GM18867 (cell line): ENCODE results near the gene IFT80.
A peak's percentile ranks its signal among the peaks of the same experiment; 100 is the strongest.

Experiments used
- ATAC-seq: cut with Tn5 transposase; IDR thresholded peaks from one replicate; pipeline ENCODE4 v1.9.1; 2021; ENCODE audit warnings: mild to moderate bottlenecking, moderate library complexity; ENCODE audit not compliant: unreplicated experiment

IFT80 gene

GRCh38 chr3:160401291-160402095 lies 2.5 kb upstream of the IFT80 start:
- ATAC-seq: no peak

DNA sequence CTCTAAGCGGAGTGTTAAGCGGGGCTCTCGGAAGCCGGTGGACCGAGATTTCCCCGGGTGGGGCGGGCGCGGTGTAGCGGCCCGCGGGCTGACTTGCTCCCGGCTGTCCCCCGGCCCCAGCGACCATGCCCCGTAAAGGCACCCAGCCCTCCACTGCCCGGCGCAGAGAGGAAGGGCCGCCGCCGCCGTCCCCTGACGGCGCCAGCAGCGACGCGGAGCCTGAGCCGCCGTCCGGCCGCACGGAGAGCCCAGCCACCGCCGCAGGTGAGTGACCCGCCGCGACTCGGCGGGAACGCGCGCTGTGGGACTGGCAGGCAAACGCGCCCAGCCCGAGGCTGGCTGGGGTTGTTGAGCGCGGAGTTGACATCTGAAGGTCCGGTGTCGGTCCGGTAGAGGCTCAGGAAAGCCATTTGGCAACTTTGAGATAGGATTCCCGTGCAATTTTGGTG lies 1.7 kb upstream of the IFT80 start:
- ATAC-seq: peak; percentile 15

- peak; percentile 14 for ATAC-seq
Observed at GRCh38 chr3:160400030-160400701, 1.1 kb upstream of the IFT80 start.

GRCh38 chr3:160398820-160399124 lies 253 bp downstream of the IFT80 start:
- ATAC-seq: peak; percentile 3

DNA sequence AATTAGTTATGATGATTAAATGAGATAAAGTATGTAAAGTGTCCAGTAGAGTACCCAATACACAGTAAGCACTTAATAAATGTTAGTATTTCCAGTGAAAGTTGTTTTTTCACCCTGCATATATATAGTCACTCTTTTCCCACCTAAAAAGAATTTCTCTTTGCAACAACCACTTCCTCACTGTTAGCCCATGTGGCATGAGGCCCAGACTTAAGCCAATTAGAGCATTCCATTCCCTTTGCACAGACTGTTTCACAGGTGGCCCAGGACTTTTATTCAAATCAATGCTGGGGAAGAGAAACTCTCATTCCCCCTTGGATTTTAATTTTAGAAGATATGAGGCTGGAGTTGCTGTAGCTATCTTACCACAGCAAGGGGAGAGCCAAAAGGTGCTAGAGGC lies 3.7 kb downstream of the IFT80 start:
- ATAC-seq: no peak

GRCh38 chr3:160394009-160394392 lies 5.0 kb downstream of the IFT80 start:
- ATAC-seq: no peak

DNA sequence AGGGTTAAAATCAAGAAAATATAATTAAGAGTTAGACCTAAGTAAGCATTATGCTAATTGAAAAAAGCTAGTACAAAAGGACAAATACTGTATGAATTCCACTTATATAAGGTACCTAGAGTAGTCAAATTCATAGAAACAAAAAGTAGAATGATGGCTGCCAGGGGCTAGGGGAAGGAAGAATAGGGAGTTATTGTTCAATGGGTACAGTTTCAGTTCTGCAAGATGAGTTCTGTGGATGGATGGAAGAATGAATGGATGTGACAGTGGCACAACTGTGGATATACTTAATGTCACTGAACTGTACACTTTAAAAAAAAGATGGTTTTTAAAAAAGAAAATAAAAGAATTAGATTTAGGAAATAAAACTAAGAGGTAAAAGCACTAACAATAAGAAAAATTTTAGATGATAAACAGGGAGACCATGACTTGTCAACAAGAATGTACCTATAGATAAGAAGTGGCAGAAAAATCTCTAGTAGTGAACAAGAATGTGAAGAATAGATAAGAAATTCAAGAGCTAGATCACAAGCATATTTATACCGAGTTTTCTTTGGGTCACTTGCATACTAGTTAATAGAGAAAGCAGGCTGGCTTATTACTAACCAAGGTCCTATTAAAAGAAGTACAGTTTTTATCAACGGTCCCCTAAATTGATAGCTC lies 5.5 kb downstream of the IFT80 start:
- ATAC-seq: no peak

DNA sequence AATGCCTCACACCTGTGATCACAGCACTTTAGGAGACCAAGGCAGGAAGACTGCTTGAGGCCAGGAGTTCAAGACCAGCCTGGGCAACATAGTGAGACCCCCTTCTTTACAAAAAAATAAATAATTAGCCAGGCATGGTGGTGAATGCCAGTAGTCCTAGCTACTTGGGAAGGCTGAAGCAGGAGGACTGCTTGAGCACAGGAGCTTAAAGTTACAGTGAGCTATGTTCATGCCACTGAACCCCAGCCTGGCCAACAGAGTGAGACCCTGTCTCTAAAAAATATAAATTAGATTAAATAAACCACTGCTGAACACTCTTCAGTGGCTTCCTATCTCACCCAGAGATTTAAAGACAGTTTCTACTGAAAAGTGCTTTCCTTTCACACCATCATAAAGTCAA lies 6.2 kb downstream of the IFT80 start:
- no peak for ATAC-seq

- no peak for ATAC-seq
Observed at GRCh38 chr3:160390565-160391138, 8.4 kb downstream of the IFT80 start.

- no peak for ATAC-seq
Observed at GRCh38 chr3:160384639-160385318, 14.2 kb downstream of the IFT80 start.

- ATAC-seq: no peak
Observed at GRCh38 chr3:160381470-160381869, 17.6 kb downstream of the IFT80 start.

GRCh38 chr3:160379628-160380214 lies 19.3 kb downstream of the IFT80 start:
- no peak for ATAC-seq

- ATAC-seq: no peak
Observed at GRCh38 chr3:160378331-160379109, 20.5 kb downstream of the IFT80 start.

- no peak for ATAC-seq
Observed at GRCh38 chr3:160376681-160377080, 22.3 kb downstream of the IFT80 start.

DNA sequence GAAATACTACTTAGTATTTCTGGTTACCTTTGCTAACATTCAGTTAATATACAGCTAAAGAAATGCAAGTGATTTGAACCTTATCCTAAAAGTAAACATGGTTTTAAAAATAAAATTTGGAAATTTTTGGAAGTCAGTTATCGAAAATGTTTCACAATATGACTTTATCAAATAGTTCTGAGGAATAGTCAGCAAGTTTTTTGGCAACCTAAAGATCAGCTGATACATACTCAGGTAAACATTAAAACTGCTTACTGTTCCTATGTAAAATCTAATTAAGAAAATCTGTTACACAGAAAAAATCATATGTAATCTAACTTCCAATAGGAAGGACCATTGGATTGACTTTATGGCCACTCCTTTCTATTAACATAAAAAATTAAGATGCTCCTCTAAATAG lies 24.1 kb downstream of the IFT80 start:
- no peak for ATAC-seq

GRCh38 chr3:160374472-160374871 lies 24.6 kb downstream of the IFT80 start:
- no peak for ATAC-seq

DNA sequence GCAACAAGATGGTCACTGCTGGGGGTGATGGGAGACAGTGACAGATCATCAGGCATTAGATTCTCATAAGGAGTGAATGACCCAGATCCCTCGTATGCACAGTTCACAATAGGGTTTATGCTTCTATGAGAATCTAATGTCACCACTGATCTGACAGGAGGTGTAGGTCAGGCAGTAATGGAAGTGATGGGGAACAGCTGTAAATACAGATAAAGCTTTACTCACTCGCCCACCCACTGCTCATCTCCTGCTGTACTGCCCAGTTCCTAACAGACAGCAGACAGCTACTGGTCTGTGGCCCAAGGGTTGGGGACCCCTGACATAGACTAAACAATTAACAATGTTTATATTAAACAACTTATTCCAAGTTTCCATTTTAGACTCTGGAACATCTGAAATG lies 25.4 kb downstream of the IFT80 start:
- ATAC-seq: no peak

GRCh38 chr3:160372780-160373179 lies 26.2 kb downstream of the IFT80 start:
- ATAC-seq: no peak

GRCh38 chr3:160370987-160371857 lies 27.8 kb downstream of the IFT80 start:
- ATAC-seq: no peak
